ENCODE measurements around the gene TRANK1. TPM values are rescaled to one million over a fixed set of nuclear protein-coding genes. Genes with fewer than 3 reads are reported as not detected.
A peak's percentile ranks its signal among the peaks of the same experiment; 100 is the strongest.
"Not testable (repeated sequence)": the region's sequence is repeated elsewhere in the genome, so short reads cannot be mapped to it uniquely, and the experiment has no call there.

TRANK1 gene
- total and polyA plus RNA-seq, 2 donors = 6.8 to 19.0 TPM

- H3K4me3 ChIP-seq (ENCODE audit: low read length in 2 of 2); H3K27me3 ChIP-seq (ENCODE audit: control insufficient read depth in 2 of 2, insufficient read depth in 1 of 2, low read length in 1 of 2); DNase-seq (ENCODE audit: low read depth in 6 of 9, low spot score in 9 of 9); H3K9me3 ChIP-seq (ENCODE audit: control insufficient read depth in 2 of 2, insufficient read depth in 1 of 2, low read length in 1 of 2); H3K27ac ChIP-seq (ENCODE audit: low read depth in 1 of 2, low read length in 1 of 2): not testable (repeated sequence)
- peaks cover 26 to 29% of the 10 kb centered on the region in 2 donors for H3K36me3 ChIP-seq (ENCODE audit: control insufficient read depth in 2 of 2, insufficient read depth in 2 of 2, low read length in 1 of 2)
- 97% methylated on average over 13 of the region's 13 CpGs for WGBS
- peaks cover 28 to 61% of the 10 kb centered on the region in 2 donors for H3K4me1 ChIP-seq (ENCODE audit: control insufficient read depth in 2 of 2, insufficient read depth in 2 of 2, low read length in 2 of 2)
Observed at GRCh38 chr3:36904065-36904464, 40.8 kb downstream of the TRANK1 start.

GRCh38 chr3:36903119-36903882, 41.6 kb downstream of the TRANK1 start:
- Histone ChIP-seq H3K36me3 (ENCODE audit: control insufficient read depth in 2 of 2, insufficient read depth in 2 of 2, low read length in 1 of 2) (peaks cover 33 to 34% of the 10 kb centered on the region in 2 donors), H3K4me3 (ENCODE audit: low read length in 2 of 2) (no peak overlapping the region), H3K4me1 (ENCODE audit: control insufficient read depth in 2 of 2, insufficient read depth in 2 of 2, low read length in 2 of 2) (peaks cover 23 to 53% of the 10 kb centered on the region in 2 donors), H3K9me3 (ENCODE audit: control insufficient read depth in 2 of 2, insufficient read depth in 1 of 2, low read length in 1 of 2) (no peaks in the 10 kb centered on the region), H3K27me3 (ENCODE audit: control insufficient read depth in 2 of 2, insufficient read depth in 1 of 2, low read length in 1 of 2) (no peaks in the 10 kb centered on the region), H3K27ac (ENCODE audit: low read depth in 1 of 2, low read length in 1 of 2) (no peak overlapping the region)
- no peak for DNase-seq (ENCODE audit: low read depth in 6 of 9, low spot score in 9 of 9)
- 56% methylated on average over 10 of the region's 10 CpGs for WGBS

- Histone ChIP-seq H3K9me3 (ENCODE audit: control insufficient read depth in 2 of 2, insufficient read depth in 1 of 2, low read length in 1 of 2) (no peaks in the 10 kb centered on the region), H3K36me3 (ENCODE audit: control insufficient read depth in 2 of 2, insufficient read depth in 2 of 2, low read length in 1 of 2) (peaks cover 40 to 41% of the 10 kb centered on the region in 2 donors), H3K27me3 (ENCODE audit: control insufficient read depth in 2 of 2, insufficient read depth in 1 of 2, low read length in 1 of 2) (no peaks in the 10 kb centered on the region), H3K27ac (ENCODE audit: low read depth in 1 of 2, low read length in 1 of 2) (peak overlapping the region in 1 of 2 donors; percentile 8), H3K4me1 (ENCODE audit: control insufficient read depth in 2 of 2, insufficient read depth in 2 of 2, low read length in 2 of 2) (peaks cover 17 to 39% of the 10 kb centered on the region in 2 donors), H3K4me3 (ENCODE audit: low read length in 2 of 2) (no peak overlapping the region)
- 89% methylated on average over 4 of the region's 4 CpGs for WGBS
- no peak for DNase-seq (ENCODE audit: low read depth in 6 of 9, low spot score in 9 of 9)
Observed at GRCh38 chr3:36901588-36901987, 43.3 kb downstream of the TRANK1 start.

GRCh38 chr3:36900474-36901443, 44.1 kb downstream of the TRANK1 start:
- Histone ChIP-seq H3K27ac (ENCODE audit: low read depth in 1 of 2, low read length in 1 of 2) (peak overlapping the region in 1 of 2 donors; percentile 5), H3K4me3 (ENCODE audit: low read length in 2 of 2) (no peak overlapping the region), H3K9me3 (ENCODE audit: control insufficient read depth in 2 of 2, insufficient read depth in 1 of 2, low read length in 1 of 2) (no peaks in the 10 kb centered on the region), H3K36me3 (ENCODE audit: control insufficient read depth in 2 of 2, insufficient read depth in 2 of 2, low read length in 1 of 2) (peaks cover 38 to 41% of the 10 kb centered on the region in 2 donors), H3K27me3 (ENCODE audit: control insufficient read depth in 2 of 2, insufficient read depth in 1 of 2, low read length in 1 of 2) (no peaks in the 10 kb centered on the region), H3K4me1 (ENCODE audit: control insufficient read depth in 2 of 2, insufficient read depth in 2 of 2, low read length in 2 of 2) (peaks cover 10 to 31% of the 10 kb centered on the region in 2 donors)
- DNase-seq (ENCODE audit: low read depth in 6 of 9, low spot score in 9 of 9) = peak in 1 of 9 donors; percentile 46
- WGBS = 53% methylated on average over 8 of the region's 8 CpGs

- peaks cover 47 to 50% of the 10 kb centered on the region in 2 donors for H3K36me3 ChIP-seq (ENCODE audit: control insufficient read depth in 2 of 2, insufficient read depth in 2 of 2, low read length in 1 of 2)
- H3K4me3 ChIP-seq (ENCODE audit: low read length in 2 of 2) = no peak overlapping the region
- WGBS = 92% methylated on average over 3 of the region's 3 CpGs
- H3K27ac ChIP-seq (ENCODE audit: low read depth in 1 of 2, low read length in 1 of 2) = no peak overlapping the region
- peaks cover 4 to 10% of the 10 kb centered on the region in 2 donors for H3K4me1 ChIP-seq (ENCODE audit: control insufficient read depth in 2 of 2, insufficient read depth in 2 of 2, low read length in 2 of 2)
- no peak for DNase-seq (ENCODE audit: low read depth in 6 of 9, low spot score in 9 of 9)
- H3K9me3 ChIP-seq (ENCODE audit: control insufficient read depth in 2 of 2, insufficient read depth in 1 of 2, low read length in 1 of 2) = no peaks in the 10 kb centered on the region
- no peaks in the 10 kb centered on the region for H3K27me3 ChIP-seq (ENCODE audit: control insufficient read depth in 2 of 2, insufficient read depth in 1 of 2, low read length in 1 of 2)
Observed at GRCh38 chr3:36895496-36896409, 49.1 kb downstream of the TRANK1 start.

- DNase-seq (ENCODE audit: low read depth in 6 of 9, low spot score in 9 of 9) = no peak
- Histone ChIP-seq H3K4me3 (ENCODE audit: low read length in 2 of 2) (no peak overlapping the region), H3K36me3 (ENCODE audit: control insufficient read depth in 2 of 2, insufficient read depth in 2 of 2, low read length in 1 of 2) (peaks cover 53 to 58% of the 10 kb centered on the region in 2 donors), H3K4me1 (ENCODE audit: control insufficient read depth in 2 of 2, insufficient read depth in 2 of 2, low read length in 2 of 2) (peaks cover 12 to 15% of the 10 kb centered on the region in 2 donors), H3K27ac (ENCODE audit: low read depth in 1 of 2, low read length in 1 of 2) (no peak overlapping the region), H3K9me3 (ENCODE audit: control insufficient read depth in 2 of 2, insufficient read depth in 1 of 2, low read length in 1 of 2) (no peaks in the 10 kb centered on the region), H3K27me3 (ENCODE audit: control insufficient read depth in 2 of 2, insufficient read depth in 1 of 2, low read length in 1 of 2) (no peaks in the 10 kb centered on the region)
- WGBS = 95% methylated on average over 1 of the region's 1 CpG
Observed at GRCh38 chr3:36894914-36895313, 49.9 kb downstream of the TRANK1 start.

GRCh38 chr3:36893826-36894225, 51.0 kb downstream of the TRANK1 start:
- no peak for DNase-seq (ENCODE audit: low read depth in 6 of 9, low spot score in 9 of 9)
- 95% methylated on average over 1 of the region's 1 CpG for WGBS
- Histone ChIP-seq H3K9me3 (ENCODE audit: control insufficient read depth in 2 of 2, insufficient read depth in 1 of 2, low read length in 1 of 2) (no peaks in the 10 kb centered on the region), H3K4me1 (ENCODE audit: control insufficient read depth in 2 of 2, insufficient read depth in 2 of 2, low read length in 2 of 2) (peaks cover 12 to 18% of the 10 kb centered on the region in 2 donors), H3K36me3 (ENCODE audit: control insufficient read depth in 2 of 2, insufficient read depth in 2 of 2, low read length in 1 of 2) (peaks cover 52 to 58% of the 10 kb centered on the region in 2 donors), H3K27ac (ENCODE audit: low read depth in 1 of 2, low read length in 1 of 2) (peak overlapping the region in 1 of 2 donors; percentile 42), H3K4me3 (ENCODE audit: low read length in 2 of 2) (no peak overlapping the region), H3K27me3 (ENCODE audit: control insufficient read depth in 2 of 2, insufficient read depth in 1 of 2, low read length in 1 of 2) (no peaks in the 10 kb centered on the region)

- no peaks in the 10 kb centered on the region for H3K9me3 ChIP-seq (ENCODE audit: control insufficient read depth in 2 of 2, insufficient read depth in 1 of 2, low read length in 1 of 2)
- peak overlapping the region; percentile 42 to 51 for H3K27ac ChIP-seq (ENCODE audit: low read depth in 1 of 2, low read length in 1 of 2)
- peaks cover 12 to 18% of the 10 kb centered on the region in 2 donors for H3K4me1 ChIP-seq (ENCODE audit: control insufficient read depth in 2 of 2, insufficient read depth in 2 of 2, low read length in 2 of 2)
- peaks cover 54% of the 10 kb centered on the region in 2 donors for H3K36me3 ChIP-seq (ENCODE audit: control insufficient read depth in 2 of 2, insufficient read depth in 2 of 2, low read length in 1 of 2)
- DNase-seq (ENCODE audit: low read depth in 6 of 9, low spot score in 9 of 9) = peak in 4 of 9 donors; percentile 34 to 76 (median 42)
- no peaks in the 10 kb centered on the region for H3K27me3 ChIP-seq (ENCODE audit: control insufficient read depth in 2 of 2, insufficient read depth in 1 of 2, low read length in 1 of 2)
- no peak overlapping the region for H3K4me3 ChIP-seq (ENCODE audit: low read length in 2 of 2)
- 92% methylated on average over 2 of the region's 2 CpGs for WGBS
Observed at GRCh38 chr3:36893137-36893557, 51.7 kb downstream of the TRANK1 start.
